Endothelial cell of hepatic sinusoid (primary cell): ENCODE results near the gene COPB2.

Experiments
- in situ Hi-C: cut with HindIII; loops from 2 replicates; pipeline ENCODE4 v1.10.0; 2017; ENCODE audit warnings: low sequenced_read_pairs

Gene COPB2

DNA sequence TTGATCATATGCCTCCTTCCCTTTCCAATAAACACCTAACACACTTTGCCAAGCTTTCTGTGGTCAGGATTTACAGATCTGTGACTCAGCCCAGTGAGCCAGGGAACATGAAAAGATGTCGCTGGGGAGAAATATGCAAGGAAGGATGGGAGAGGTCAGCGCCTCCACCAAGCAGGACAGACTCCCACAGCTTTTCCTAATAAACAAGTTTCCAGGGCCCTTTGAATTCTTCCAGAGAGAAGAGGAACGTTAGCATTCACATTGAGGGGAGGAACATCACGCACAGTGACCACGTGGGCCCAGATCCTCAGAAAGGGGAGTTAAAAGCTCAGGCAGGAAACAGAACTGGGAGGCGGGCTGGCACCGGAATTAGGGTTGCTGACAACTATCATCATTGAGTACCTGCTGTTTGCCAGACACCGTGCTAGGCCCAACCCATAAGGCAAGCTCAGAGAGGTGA is 78.9 kb downstream of the COPB2 start:
- in situ Hi-C loops, result loop anchor here (5.0 kb wide), 3 partner anchors 42 to 388 kb away; no protein-coding TSS in a partner anchor

DNA sequence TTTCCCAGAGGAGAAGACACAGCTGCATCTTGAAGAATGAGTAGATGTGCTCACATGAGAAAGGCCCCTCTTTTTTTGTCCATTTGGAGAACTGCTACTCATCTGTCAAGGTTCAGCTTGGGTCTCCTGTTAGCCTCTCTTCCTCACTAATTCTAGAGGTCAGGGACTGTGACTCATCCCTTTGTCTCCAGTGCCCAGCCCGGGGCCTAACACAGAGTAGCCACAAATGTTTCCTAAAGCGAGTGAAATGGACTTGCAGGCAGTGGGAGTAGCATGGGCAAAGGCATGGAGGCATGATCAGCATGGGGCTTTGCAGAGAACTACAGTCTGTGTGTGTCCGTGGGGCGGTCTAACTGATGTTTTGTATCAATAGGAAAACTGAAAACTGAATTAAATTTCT is 79.6 kb downstream of the COPB2 start:
- in situ Hi-C loops, result loop anchor here (5.0 kb wide), 3 partner anchors 42 to 388 kb away; no protein-coding TSS in a partner anchor

DNA sequence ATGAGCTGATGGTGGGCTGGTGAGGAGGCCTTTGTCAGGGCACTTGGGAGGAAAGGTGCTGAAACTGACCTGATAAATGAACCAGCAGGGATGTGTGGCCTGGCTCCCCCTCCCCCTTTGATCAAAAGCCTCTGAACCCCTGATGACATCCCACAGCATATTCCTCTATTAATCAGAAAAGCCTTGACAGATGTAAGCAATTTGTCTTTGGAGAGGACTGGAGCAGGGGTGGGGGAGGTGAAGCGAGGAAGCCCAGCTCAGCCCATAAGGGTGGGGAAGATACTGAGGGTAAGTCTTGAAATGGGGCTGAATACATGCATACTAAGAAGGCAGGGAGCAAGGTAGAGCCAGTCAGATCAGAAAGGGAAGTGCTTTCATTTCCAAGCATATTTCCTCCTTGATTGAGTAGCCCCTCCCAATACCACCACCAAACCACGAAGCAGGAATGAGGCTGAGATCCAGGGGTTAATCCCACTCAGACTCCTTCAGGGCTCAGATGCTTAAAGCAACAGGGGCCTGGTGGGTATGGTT is 80.3 kb downstream of the COPB2 start:
- in situ Hi-C loops, result no loop called here

DNA sequence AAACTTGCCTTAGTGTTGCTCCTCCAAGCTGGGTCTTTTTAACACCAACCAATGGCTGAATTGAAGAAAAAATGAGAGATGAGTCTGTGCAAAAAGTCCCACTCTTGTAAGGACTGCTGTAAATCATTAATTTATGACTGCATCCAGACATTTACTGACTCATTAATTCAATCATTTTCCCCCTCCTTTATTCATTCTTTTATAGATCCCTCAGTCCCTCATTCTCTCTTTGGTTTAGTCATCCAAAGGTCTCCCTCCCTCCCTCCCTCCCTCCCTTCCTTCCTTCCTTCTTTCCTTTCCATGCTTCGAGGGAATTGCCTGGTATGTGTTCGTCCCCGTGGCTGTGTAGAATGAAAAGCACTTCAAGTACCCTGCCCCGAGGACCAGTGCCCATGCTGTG is 80.9 kb downstream of the COPB2 start:
- in situ Hi-C loops, result no loop called here

DNA sequence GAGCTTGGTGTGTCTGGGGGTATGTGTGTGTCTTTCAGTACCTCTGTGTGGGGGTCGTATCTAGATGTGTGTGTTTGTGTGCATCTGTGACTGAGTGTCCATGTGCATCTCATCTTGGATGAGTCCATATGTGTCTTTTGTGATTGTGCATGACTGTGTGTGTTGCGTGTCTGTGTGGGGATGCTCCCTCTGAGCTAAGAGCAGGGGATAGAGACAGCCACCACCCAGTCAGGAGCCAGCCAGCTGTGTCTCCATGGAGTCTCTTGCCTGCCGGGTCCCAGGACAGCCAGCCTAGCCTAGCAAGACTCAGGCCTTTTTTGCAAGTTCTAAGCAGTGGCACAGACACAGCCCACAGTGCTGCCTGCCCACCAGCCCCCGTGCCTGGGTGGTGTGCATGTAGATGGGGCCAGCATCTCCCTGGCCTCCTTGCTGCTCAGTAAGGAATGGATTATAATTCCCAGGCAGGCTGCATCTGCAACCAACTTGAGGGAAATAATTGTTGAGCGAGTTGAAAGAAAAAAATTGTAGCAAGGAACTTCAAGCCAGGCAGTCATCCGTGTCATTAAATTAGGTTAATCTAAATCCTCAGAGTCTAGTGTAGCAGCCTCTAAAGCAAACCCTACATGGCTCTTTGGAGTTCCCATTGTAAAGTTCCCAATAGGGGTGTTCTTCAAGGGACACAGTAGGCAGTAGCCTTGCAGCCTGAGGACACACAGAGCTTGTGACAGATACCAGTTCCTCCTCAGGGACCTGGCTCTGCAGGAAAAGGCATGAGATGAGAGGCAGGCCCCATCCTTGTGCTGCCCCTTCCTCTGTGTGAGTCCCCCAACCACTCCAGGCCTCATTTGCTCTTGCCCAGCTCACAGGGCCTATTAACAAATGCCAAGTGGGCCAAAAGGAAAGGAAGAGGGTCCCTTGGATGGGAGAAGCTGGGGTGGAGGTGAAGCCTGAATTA is 81.6 kb downstream of the COPB2 start:
- in situ Hi-C loops, result no loop called here
